GM12875 (cell line): ENCODE data around the gene EP400.

Experiments
- H3K4me3 ChIP-seq: one replicate; pipeline ENCODE4 v1.5.1; 2011; ENCODE audit warnings: low read depth, low read length, control low read depth
- CTCF ChIP-seq: IDR thresholded peaks from 2 replicates; pipeline ENCODE4 v1.5.1; 2011; ENCODE audit warnings: low read depth, mild to moderate bottlenecking, control low read depth, inconsistent platforms, low read length, moderate library complexity, borderline replicate concordance; ENCODE audit not compliant: insufficient read depth

Gene EP400

GRCh38 chr12:131922772-131923171 lies 27.0 kb upstream of the EP400 start:
- TF ChIP-seq CTCF = no peak
- no peak overlapping the region for H3K4me3 ChIP-seq

- H3K4me3 ChIP-seq = no peak overlapping the region
- no peak for TF ChIP-seq CTCF
Observed at GRCh38 chr12:131923260-131923659, 26.5 kb upstream of the EP400 start.

- H3K4me3 ChIP-seq = no peak overlapping the region
- no peak for TF ChIP-seq CTCF
Observed at GRCh38 chr12:131927110-131928079, 22.3 kb upstream of the EP400 start.

GRCh38 chr12:131928080-131928710 lies 21.5 kb upstream of the EP400 start:
- no peak for TF ChIP-seq CTCF
- peak overlapping the region; percentile 63 for H3K4me3 ChIP-seq

- H3K4me3 ChIP-seq = peak within 1 kb of the TSS; percentile 91
- TF ChIP-seq CTCF = no peak
Observed at GRCh38 chr12:131928711-131929580, 20.8 kb upstream of the EP400 start, which contains the start of gene PUS1. TSS of gene PUS1 (plus strand) at chr12:131929276. CDS start at chr12:131929723, 447 bp downstream.

GRCh38 chr12:131929581-131930456 lies 19.9 kb upstream of the EP400 start:
- peak overlapping the region; percentile 91 for H3K4me3 ChIP-seq
- TF ChIP-seq CTCF = no peak
